HG03442 (cell line): ENCODE measurements around the gene BEST3.
A peak's percentile ranks its signal among the peaks of the same experiment; 100 is the strongest.

ENCODE experiments used
- ATAC-seq: cut with Tn5 transposase; IDR thresholded peaks from one replicate; pipeline ENCODE4 v1.9.1; 2021; ENCODE audit warnings: mild to moderate bottlenecking, moderate library complexity; ENCODE audit not compliant: unreplicated experiment

Gene BEST3

DNA sequence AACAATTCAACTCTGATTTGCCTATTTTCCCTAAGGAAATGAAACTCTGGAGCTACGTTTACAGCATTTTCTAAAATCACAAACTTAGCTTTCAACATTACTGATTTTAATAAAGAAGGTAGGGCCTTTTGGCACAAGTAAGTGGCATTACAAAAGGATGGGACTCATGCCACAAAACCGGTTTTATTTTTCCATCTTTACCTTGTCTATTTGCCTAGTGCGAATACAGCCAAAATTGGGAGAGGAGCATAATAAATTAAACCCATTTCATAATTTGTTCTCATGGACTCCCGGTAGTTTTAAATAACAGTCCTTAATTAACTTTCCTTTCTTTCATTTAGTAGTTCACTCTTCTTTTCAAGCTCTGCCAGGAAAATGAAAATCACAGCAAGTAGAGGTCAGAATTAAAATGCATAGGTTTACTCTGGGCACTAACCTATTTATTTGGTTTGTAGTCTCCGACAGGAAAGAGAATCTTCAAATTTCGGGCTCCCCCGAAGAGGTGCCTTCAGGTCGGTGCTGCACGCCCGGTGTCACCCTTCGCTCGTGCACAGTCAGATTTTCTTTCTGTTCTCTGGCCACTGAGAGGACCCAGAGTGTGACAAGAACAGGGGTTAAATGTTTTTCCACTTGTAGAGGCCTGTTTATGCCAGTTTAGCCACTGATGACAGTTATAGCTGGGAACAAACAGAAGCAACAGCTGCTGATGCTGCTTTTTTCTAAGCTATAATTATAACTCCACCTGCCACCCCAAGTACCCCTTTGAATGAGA is at the start of gene BEST3:
Gene BEST3 (minus strand): TSS at position 535 of the 772 bp plus-strand sequence. CDS start 1,505 bp downstream, outside the sequence.
- ATAC-seq, result no peak

DNA sequence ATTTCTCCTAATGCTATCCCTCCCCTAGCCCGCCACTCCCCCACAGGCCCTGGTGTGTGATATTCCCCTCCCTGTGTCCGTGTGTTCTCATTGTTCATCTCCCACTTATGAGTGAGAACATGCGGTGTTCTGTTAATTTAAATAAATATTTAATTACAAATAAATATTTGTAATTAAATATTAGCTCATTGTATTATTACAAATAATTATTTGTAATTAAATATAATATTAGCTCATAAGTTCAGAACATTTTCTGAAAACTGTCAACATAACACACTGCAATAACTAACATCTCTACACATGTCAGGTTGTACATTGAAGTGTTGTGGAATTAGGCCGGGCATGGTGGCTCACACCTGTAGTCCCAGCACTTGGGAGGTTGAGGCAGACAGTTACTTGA is 45.0 kb upstream of the BEST3 start:
- no peak for ATAC-seq

DNA sequence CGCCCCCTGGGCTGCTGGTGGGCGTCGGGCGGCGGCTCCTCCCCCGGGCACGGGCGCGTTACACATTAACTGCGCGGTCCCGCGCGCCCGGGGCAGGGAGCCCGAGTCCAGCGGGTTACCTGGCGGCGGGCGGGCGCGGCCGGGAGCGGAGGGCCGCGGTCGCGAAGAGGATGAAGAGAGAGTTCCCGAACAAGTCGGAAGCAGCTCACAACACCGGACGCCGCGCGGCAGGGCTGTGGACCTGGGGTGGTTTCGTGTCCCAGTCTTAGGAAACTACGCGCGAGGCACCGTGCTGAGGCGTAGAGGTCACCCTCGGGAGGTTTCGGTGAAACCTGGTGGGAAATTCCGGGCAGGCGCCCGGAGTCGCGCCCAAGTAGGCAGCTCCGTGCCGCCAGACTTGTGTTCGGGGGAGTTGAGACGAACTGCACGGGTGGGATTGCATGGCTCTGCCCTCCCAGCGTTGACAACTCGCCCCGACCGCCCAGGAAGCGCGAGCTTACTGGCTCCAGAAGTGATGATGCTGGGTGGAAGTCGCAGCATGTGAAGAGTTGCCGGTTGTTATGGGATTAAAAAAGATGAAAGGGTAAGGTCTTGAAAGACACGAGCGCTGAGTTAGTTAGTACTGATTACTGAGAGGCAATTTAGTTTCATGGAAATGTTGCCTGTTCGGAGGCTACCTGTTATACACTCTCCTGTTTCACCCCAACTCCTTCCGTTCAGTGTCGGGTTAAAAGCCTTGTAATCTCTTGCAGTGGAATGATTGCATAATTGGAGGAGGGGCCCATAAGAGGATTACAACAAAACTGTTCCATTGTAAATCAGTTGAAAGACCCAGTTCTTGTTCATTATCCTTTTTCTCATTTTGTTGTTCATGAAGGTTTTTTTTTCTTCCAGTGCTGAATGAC is 40.4 kb upstream of the BEST3 start:
- ATAC-seq, result peak; percentile 38

DNA sequence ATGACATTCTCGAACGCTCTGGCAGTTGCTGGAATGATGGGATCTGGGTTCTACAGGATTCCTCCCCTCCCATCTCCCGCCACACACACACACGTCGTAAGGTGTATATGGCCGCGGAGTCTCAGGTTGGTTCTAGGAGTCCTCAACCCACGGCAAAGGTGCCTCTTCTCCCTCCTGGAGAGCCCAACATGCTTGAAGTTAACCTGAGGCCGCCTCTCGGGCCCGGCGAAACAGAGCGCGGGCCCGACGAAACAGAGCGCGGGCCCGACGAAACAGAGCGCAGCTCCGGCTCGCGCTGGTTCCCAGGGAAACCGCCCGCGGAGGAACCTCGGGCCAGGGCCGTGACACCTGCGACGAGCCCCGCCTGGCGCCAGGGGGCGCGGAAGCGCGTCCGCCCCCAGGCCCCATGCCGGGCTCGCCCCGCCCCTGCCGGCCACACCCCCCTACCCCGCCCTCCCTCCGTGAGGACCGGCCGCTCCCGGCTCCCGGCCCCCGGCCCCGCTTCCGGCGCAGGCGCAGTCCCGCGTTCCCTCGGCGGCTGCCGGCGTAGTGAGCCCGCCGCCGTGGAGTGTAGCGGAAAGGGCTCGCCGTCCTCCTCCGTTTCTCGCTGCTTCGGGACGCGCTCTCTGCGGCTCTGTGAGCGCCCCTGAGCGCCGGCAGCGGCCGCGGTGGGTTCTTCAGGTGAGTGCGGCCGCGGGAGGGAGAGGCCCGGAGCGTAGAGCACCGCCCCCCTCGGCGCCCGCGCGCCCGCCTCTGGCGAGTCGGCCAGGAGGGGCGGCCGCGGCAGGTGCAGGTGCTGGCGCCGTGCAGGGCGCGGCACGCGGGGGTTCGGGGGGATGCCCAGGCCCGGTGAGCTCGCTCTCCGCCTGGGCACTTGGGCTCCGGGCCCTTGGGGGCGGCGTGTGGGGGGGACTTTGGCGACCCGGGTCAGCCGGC is 39.5 kb upstream of the BEST3 start, which contains the start of gene RAB3IP:
Gene RAB3IP (plus strand): TSS at position 510 of the 936 bp plus-strand sequence. CDS start 16,549 bp downstream, outside the sequence.
- ATAC-seq, result peak; percentile 81

DNA sequence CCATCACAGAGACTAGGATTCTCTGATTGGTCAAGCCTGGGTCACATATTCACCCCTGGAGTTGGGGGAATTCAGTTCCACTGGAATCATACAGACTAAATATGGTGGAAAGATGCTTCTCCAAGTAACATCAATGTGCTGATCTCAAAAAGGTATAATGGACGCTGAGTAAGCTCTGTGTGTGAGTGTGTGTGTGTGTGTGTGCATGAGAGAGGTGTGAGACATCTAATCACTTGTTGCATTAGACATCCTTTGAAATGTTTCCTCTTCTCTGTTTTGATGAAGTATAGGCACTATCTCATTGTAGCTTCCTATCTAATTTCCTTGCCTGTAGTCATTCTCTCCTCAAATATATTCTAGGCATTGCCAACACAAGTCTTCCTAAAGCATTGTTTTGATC is 34.5 kb upstream of the BEST3 start:
- no peak for ATAC-seq

DNA sequence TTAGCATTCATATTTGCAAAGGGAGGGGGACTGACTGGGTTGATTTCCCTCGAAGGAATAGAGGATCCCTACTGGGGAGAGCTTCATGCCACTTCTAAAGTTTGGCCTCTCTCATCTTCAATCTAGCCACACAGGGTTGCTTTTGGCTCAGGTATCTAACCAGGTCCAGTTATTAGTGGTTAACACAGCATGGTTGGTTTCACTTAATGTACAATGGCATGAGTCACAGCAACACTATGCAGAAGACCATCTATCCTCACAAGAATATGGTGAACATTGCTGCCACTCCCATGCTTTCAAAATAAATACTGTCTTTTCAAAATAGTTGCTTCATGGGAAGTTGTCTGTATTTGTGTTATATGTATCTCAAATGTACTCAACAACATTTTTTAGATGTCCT is 33.0 kb upstream of the BEST3 start:
- no peak for ATAC-seq

DNA sequence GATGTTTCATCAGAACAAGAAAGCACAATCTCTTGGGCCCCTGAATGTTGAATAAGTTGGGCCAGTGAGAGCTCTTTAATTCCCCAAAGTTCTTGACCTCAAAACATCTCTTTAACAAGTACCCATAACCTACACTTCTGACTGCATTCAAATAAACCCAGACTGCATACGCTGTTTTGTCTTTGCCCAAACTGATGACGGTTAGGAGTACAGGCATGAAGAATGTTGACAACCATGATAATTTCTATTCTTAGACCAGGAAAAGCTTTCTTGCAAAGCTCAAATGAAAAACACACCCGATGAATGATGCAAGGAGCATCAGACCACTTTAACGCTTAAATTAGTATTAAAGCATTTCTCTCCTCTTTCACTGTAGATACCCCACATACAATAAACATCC is 27.8 kb upstream of the BEST3 start:
- no peak for ATAC-seq

DNA sequence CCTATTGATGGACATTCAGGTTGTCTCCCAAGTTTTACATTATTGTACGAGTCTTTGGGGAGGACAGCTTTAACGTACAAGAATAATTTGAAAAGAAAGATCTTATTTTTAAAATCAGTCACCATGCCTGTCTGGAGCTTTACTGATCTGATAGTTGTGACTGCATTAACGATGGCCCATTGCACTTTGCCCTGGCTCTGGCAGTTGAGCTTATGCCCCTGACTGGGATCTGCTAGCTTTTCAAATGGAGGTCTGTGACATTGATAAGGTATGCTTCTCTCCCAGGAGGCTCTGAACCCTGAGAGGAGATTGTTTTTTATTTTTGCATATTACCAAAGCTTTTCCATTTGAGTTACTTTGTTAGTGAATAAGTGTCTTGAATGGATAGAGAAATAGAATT is 21.6 kb upstream of the BEST3 start:
- no peak for ATAC-seq

DNA sequence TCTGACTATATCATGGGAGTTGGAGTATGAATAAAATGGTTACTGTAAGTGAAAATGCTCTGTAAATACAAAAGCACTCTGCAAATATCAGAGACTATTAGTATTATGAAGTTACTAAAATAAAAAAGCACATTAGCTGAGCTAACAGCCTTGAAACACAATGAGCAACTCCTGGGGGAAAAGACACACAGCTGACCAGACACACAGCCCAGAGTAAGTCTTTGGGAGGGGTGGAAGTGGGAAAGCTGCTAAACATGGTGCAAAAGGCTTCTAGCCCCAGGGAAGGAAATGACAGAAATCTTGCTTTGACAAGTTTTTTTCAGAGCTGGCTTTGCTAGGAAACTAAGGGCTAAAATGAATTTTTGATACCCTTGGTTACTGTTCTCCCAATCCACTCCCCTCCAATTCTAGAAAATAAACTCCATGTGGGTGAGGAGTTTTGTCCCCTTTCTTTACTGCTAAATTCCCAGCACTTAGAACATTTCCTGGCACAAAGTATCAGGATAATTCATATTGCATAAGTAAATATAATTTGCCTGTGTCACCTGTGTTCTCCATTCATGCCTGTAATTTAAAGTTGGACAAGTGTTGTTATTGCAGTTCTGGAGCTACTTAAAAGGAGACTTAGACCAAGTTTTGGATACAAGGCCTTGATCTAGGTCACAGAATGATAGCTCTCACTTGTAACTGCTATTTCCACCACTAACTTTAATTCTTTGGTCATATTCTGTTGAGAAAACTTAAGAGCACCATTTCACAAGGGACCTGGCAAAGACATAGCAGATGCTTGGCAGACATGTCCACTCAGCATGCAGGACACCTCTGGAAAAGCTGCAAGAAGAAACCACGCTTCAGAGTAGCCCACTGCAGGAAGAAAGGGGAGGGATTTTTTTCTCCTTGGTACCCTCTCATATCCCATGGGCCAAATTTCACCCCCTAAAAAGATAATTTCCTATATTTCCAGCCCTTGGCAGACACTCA is 20.5 kb upstream of the BEST3 start:
- ATAC-seq, result no peak

DNA sequence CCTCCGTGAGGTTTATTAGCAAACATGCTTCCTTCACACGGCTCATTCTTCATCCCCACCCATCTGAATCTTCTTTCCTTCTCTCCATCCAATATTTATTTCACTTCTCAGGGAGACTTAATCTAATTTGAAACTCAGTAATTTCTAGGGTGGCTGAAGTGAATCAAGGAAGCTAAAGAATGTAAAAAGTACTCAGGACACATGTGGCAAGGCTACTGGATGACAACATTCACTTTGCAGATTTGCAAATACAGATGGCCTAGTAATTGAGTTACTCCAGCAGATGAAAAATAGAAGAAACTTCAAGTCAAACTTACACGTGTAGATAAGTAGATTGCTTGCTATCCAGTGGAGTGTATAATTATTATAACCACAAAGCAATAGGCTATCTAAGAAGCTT is 15.4 kb upstream of the BEST3 start:
- no peak for ATAC-seq

DNA sequence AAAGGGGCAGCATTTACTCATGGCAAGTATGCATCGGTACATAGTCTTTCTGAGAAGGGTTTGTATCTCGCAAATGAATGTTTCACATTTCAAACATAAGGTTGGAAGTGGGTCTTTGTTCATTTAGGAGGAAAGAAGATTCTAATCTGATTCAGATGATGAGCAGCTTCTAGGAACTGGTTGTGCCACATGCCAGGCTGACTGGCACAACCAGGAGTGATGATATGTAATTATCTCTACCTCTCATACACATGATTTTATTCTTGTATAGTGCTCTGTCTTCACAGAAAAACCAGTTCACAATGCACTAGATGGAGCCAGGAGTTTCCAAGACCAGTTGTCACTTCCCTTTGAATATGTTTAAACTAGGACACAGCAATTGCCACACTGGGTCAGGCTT is 13.7 kb upstream of the BEST3 start:
- no peak for ATAC-seq

DNA sequence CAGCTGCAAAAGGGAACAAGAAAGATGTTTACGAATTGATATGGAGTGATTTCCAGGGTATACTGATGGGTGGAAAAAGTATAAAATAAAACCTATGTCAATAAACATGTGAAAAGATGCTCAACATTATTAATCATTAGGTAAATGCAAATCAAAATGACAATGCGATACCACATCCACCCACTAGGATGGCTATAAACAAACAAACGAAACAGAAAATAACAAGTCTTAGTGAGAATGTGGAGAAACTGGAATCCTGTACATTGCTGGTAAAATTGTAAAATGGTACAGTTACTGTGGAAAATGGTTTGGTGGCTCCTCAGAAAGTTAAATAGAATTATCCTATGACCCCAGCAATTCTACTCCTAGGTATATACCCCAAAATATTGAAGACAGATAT is 9.5 kb upstream of the BEST3 start:
- ATAC-seq, result no peak

DNA sequence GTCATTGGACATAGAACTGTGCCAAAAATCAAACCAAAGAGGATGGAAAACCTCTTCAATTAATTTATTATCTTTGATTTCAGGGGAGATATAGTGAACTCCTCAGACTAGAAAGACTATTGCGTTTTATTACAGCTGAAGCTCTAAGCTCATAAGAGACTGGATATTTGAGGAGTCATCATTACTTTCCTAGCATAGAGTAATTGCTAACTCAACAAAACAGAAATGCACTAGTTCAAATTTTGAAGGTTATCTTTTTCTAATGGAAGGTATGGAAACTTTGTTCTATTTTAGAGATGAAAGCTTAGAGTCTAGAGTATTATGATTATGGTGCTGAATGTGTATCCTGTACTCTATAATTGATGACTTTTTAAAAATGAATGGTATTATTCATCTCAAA is 5.3 kb upstream of the BEST3 start:
- ATAC-seq, result no peak

DNA sequence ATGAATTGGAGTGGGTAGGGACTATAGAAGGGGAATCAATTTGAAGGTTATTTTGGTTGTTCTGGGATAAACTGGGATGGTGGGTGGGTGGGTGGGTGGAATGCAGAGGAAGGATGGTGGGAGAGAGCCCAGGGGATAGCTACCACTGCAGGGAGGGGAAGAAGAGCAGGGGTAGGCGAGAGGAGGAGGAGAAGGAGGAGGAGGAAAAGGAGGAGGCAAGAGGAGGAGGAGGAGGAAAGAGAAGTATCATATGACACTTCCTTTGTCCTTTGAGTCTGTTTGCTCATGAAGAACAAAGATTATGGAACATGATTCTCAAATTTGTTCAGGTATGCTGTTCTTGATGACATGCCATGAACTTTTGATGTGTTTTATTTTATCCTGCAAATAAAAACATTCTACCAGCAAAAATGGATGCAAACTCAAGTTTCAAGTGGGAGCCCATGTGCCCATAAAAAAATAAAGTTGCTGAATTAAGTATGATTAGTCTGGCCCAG is 4.1 kb upstream of the BEST3 start:
- ATAC-seq, result no peak

DNA sequence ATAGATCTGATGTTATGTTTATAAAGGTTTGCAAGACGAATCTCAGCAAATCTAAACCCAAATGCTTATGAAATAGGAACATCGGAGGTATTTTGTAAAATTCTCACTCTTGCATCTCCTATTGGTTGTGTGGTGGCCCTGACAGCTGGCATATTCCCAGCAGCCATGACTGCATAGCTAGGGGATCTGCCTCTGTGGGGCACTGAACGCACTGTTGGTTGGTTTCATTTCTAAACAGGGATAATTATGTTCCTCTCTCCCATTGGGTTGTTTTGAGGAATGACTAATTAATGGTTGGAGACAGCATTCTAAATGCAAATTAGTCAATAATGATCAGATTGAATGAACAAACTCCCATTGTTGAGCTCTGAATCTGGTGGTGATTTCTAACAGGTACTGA is 2.7 kb upstream of the BEST3 start:
- no peak for ATAC-seq

DNA sequence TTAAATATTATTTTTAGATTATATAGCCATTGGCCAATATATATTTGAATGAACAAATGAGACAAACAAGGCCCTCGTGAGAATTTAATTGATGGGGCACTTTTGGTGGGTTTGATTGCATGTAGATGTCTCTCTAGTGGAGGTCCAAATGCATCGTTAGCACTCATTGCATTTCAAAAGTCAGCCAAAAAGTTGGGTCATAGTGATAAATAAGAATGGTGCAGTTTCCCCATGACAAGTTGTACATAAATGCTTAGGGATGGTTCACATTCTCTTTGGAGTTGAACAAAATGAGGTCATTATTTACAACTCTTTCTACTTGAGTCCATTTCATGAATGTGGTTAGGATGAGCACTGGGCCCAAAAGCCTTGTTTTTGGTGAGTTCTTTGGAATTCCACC is 1.0 kb downstream of the BEST3 start:
- no peak for ATAC-seq

DNA sequence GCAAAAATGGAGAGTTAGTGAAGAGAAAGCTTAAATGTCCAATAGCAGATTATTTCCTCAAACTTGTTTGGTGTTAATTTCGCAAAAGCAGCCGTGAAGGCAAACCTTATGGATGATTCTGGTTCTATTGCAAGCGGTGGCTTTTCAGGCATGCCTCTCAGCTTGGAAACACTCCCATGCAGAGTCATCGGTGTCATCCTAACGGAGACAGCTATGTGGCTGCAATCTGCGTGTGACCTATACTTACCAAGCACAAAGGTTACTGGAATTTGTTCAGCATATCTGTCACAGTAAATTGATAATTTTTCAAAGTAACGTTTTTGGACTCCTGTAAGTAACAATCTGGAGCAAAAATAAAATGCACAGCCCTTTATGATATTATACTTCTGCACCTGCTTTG is 5.0 kb downstream of the BEST3 start:
- no peak for ATAC-seq

DNA sequence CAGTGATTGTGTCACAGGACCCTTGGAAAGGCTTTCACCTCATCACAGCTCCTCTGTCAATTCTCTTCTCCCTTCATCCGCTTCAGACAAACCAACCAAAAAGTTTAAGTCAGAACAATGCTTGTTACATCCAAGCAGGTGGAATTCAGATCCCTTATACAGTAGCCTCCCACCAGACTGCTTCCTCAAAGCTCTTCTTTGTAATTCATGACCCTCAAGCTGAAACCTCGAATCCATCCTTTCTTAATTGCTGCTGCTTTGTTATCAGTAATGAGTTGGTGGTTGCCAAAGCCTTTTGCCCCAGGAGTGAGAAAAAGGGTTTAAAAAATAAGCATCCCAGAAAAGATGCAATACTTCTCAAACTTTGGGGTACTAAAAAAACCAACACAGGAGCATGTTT is 9.5 kb downstream of the BEST3 start:
- no peak for ATAC-seq
